ENCODE data around the gene MYRIP.

- no peak for TF ChIP-seq CTCF (IDR thresholded peaks at IDR 0.05)
- no peak for TF ChIP-seq POLR2A (IDR thresholded peaks at IDR 0.05)
Measured at GRCh38 chr3:40019376-40019775, 210.0 kb downstream of the MYRIP start.
